K562 (cell line): Measurements from ENCODE around the gene KIFC3. TPM values are rescaled to one million over a fixed set of nuclear protein-coding genes. Genes with fewer than 3 reads are reported as not detected.
A peak's percentile ranks its signal among the peaks of the same experiment; 100 is the strongest.

Experiments used
- ATAC-seq: fragments of 200-7000 bp; cut with Tn5 transposase; 3 replicates; pipeline ENCODE4 v1.9.1; 2020; ENCODE audit warnings: moderate library complexity
- Bru-seq: library from RNA; stranded (reverse); fragments of 400-500 nt; gene quantifications from one replicate; lab custom pipeline; 2021; lab: Mats Ljungman, UMichigan
- BruChase-seq, 2 experiments: library from RNA; stranded (reverse); fragments of 400-500 nt; gene quantifications; one replicate each; lab custom pipeline; 2021; lab: Mats Ljungman, UMichigan
- BruUV-seq: library from RNA; stranded (reverse); fragments of 400-500 nt; replicated peaks from 2 replicates; lab custom pipeline; 2021; lab: Mats Ljungman, UMichigan
- CTCF ChIA-PET: fragments of 300-600 bp; formaldehyde crosslinking; extraction: SDS; loops from one replicate; lab custom pipeline; 2021; ENCODE audit warnings: low intra/inter-chr PET ratio; lab: Yijun Ruan, JAX
- POLR2A ChIA-PET: fragments of 300-600, 350-650 bp; sonication (Branson Sonifier 250); formaldehyde crosslinking; extraction: SDS; loops from one replicate; lab custom pipeline; 2021; ENCODE audit warnings: antibody characterized with exemption, inconsistent platforms; lab: Yijun Ruan, JAX
- DNase-seq, 4 experiments: peaks; one replicate each; pipeline versions ENCODE4 v3.0.0 to v3.0.0-alpha.2; 2011 to 2018; ENCODE audit warnings: low spot score in 3 of 4, mixed read lengths in 3 of 4; ENCODE audit errors: extremely low read depth in 1 of 4
- FAIRE-seq: peaks from 2 replicates; lab custom pipeline; 2011; peaks lifted over from hg19 to GRCh38; lab: Jason Lieb, UNC
- H2AFZ ChIP-seq: 2 replicates; pipeline ENCODE4 v1.6.0; 2011; ENCODE audit warnings: low read depth, low read length, control low read depth, inconsistent platforms
- H3K27ac ChIP-seq: fragments of 200-600 bp; 3 replicates; pipeline ENCODE4 v1.8.0; 2011; ENCODE audit warnings: low read depth, mild to moderate bottlenecking, control low read depth, inconsistent platforms, low read length, moderate library complexity, mixed read lengths; ENCODE audit errors: extremely low read depth
- H3K27me3 ChIP-seq, 2 experiments: fragments of 300-600 bp in 1 of 2; 2 replicates in 1 of 2; 3 replicates in 1 of 2; pipeline versions ENCODE4 v1.6.0 to v1.8.0; 2011; ENCODE audit warnings: inconsistent platforms in 2 of 2, low read length in 2 of 2, mild to moderate bottlenecking in 1 of 2, mixed read lengths in 1 of 2, moderate library complexity in 1 of 2; ENCODE audit not compliant: control insufficient read depth in 2 of 2, insufficient read depth in 2 of 2
- H3K36me3 ChIP-seq: fragments of 300-600 bp; 3 replicates; pipeline ENCODE4 v1.8.0; 2011; ENCODE audit warnings: mild to moderate bottlenecking, low read length, inconsistent platforms; ENCODE audit not compliant: control insufficient read depth, insufficient read depth
- H3K4me1 ChIP-seq, 2 experiments: fragments of 200-600 bp in 1 of 2; replicated peaks in 1 of 2; 2 replicates in 1 of 2; 3 replicates in 1 of 2; pipeline versions ENCODE4 v1.5.1 to v1.8.0; 2011; ENCODE audit warnings: inconsistent platforms in 2 of 2, low read length in 2 of 2, mild to moderate bottlenecking in 1 of 2, mixed read lengths in 1 of 2, moderate library complexity in 1 of 2; ENCODE audit not compliant: control insufficient read depth in 2 of 2, insufficient read depth in 2 of 2
- H3K4me2 ChIP-seq: 2 replicates; pipeline ENCODE4 v1.6.1; 2011; ENCODE audit warnings: low read length, control low read depth, inconsistent platforms, mixed read lengths; ENCODE audit not compliant: insufficient read depth
- H3K4me3 ChIP-seq: fragments of 200-600 bp; sonication (generic), shearing (Covaris generic); 2 replicates; pipeline ENCODE4 v1.5.1; 2016; ENCODE audit warnings: control low read depth, inconsistent platforms
- H3K79me2 ChIP-seq: fragments of 200-600 bp; 3 replicates; pipeline ENCODE4 v1.8.0; 2011; ENCODE audit warnings: low read length, inconsistent platforms; ENCODE audit not compliant: control insufficient read depth, insufficient read depth
- H3K9ac ChIP-seq, 2 experiments: 2 replicates each; pipeline versions ENCODE4 v1.6.0 to v1.6.1; 2011; ENCODE audit warnings: low read depth in 2 of 2, low read length in 2 of 2, control low read depth in 1 of 2, inconsistent platforms in 1 of 2, mild to moderate bottlenecking in 1 of 2, mixed read lengths in 1 of 2; ENCODE audit not compliant: insufficient read depth in 1 of 2
- H3K9me1 ChIP-seq: one replicate; pipeline ENCODE4 v1.6.0; 2011; ENCODE audit warnings: inconsistent platforms, mild to moderate bottlenecking, low read length, moderate library complexity; ENCODE audit not compliant: control insufficient read depth, insufficient read depth
- H3K9me3 ChIP-seq: replicated peaks from 2 replicates; pipeline ENCODE4 v1.5.1; 2011; ENCODE audit warnings: low read depth, low read length, inconsistent platforms; ENCODE audit not compliant: control insufficient read depth, insufficient read depth
- H4K20me1 ChIP-seq: replicated peaks from 2 replicates; pipeline ENCODE4 v1.6.1; 2011; ENCODE audit warnings: low read length, inconsistent platforms, mixed read lengths; ENCODE audit not compliant: control insufficient read depth, insufficient read depth
- BACH1 ChIP-seq: fragments of 200-800 bp; sonication (Bioruptor generic); IDR thresholded peaks from 2 replicates; pipeline ENCODE4 v1.6.1; 2016; ENCODE audit warnings: missing genetic modification characterization, missing compliant biosample characterization
- KDM2B ChIP-seq: fragments of 250-450 bp; sonication (Bioruptor Pico); IDR thresholded peaks from 2 replicates; pipeline ENCODE4 v1.8.0; 2021; ENCODE audit warnings: mild to moderate bottlenecking, moderate library complexity
- RHOXF2B ChIP-seq: fragments of 250-450 bp; sonication (Bioruptor Pico); conservative IDR thresholded peaks from 2 replicates; pipeline ENCODE4 v1.5.1; 2021
- YY1 ChIP-seq, 3 experiments: IDR thresholded peaks; 2 replicates each; pipeline ENCODE4 v1.6.1; 2011; ENCODE audit warnings: low read length in 2 of 3, mild to moderate bottlenecking in 2 of 3, moderate library complexity in 2 of 3, borderline replicate concordance in 1 of 3, control low read depth in 1 of 3, low read depth in 1 of 3; ENCODE audit not compliant: insufficient read depth in 3 of 3, insufficient replicate concordance in 2 of 3, control insufficient read depth in 1 of 3, insufficient read length in 1 of 3; ENCODE audit errors: extremely low read depth in 1 of 3
- ZC3H4 ChIP-seq: sonication (generic); formaldehyde crosslinking; IDR thresholded peaks from 2 replicates; pipeline ENCODE4 v1.9.0; 2021; ENCODE audit warnings: missing genetic modification reagents, borderline replicate concordance
- ZNF239 ChIP-seq: fragments of 250-450 bp; sonication (Bioruptor Pico); IDR thresholded peaks from 2 replicates; pipeline ENCODE4 v1.4.0; 2020; ENCODE audit warnings: mild to moderate bottlenecking
- WGBS: fragments of 100-300 bp; shearing (Covaris generic); methylation state at CpG from one replicate; pipeline ENCODE4 v1.1.6; 2016; ENCODE audit warnings: low coverage, mixed read lengths; ENCODE audit not compliant: insufficient coverage; ENCODE audit errors: missing lambda C conversion rate; 5-methylcytosine and 5-hydroxymethylcytosine counted together
- in situ Hi-C: fragments of 300-500 bp; cut with MboI; formaldehyde crosslinking; loops from 4 replicates; pipeline ENCODE4 v1.15.0; 2018; ENCODE audit warnings: inconsistent platforms, mixed read lengths
- intact Hi-C: fragments of 100-400 bp; cut with micrococcal nuclease; formaldehyde crosslinking; loops from 2 replicates; pipeline ENCODE4 v1.14.2; 2022
- long read RNA-seq, 3 experiments: library from polyadenylated mRNA in 2 of 3; library from RNA in 1 of 3; unstranded in 2 of 3; stranded (forward) in 1 of 3; transcript quantifications; one replicate each; pipeline ENCODE4 v2.0.0, GENCODE V29; 2019 to 2022
- polyA minus RNA-seq, 3 experiments: library from RNA; depleted of rRNA, polyadenylated mRNA; stranded (reverse); fragments of >200 nt; gene quantifications; 2 replicates each; pipeline ENCODE4 v1.2.3, GENCODE V29; 2011
- polyA plus RNA-seq, 8 experiments: library from polyadenylated mRNA; depleted of rRNA in 4 of 8; stranded (reverse) in 5 of 8; unstranded in 3 of 8; fragments of >200 nt; fragmentation: Nextera tagmentation in 2 of 8; fragmentation: Illumina TruSeq in 1 of 8; extraction: Ambion mirVana in 2 of 8; extraction: Trizol in 1 of 8; gene quantifications; 2 replicates each; pipeline versions ENCODE4 v1.2.1 to v1.2.3, GENCODE V29; 2011 to 2014; ENCODE audit warnings: inconsistent platforms in 1 of 8, missing spikeins in 1 of 8
- total RNA-seq, 7 experiments: library from RNA; depleted of rRNA in 6 of 7; stranded (reverse); fragments of >200 nt in 6 of 7; fragmentation: Illumina TruSeq in 2 of 7; extraction: Trizol in 2 of 7; gene quantifications; 2 replicates each; pipeline versions ENCODE4 v1.2.1 to v1.2.3, GENCODE V29; 2011 to 2021; ENCODE audit warnings: low replicate concordance in 1 of 7
- TF ChIP-seq, protein P1 (sequence below), 2 experiments: fragments of 450-650 bp; IDR thresholded peaks; 2 replicates each; pipeline ENCODE4 v1.6.1; 2016
- TF ChIP-seq, protein P2 (sequence below): sonication (generic); formaldehyde crosslinking; IDR thresholded peaks from 2 replicates; pipeline ENCODE4 v1.9.0; 2022; ENCODE audit warnings: mild to moderate bottlenecking, missing genetic modification reagents

Gene KIFC3, protein sequence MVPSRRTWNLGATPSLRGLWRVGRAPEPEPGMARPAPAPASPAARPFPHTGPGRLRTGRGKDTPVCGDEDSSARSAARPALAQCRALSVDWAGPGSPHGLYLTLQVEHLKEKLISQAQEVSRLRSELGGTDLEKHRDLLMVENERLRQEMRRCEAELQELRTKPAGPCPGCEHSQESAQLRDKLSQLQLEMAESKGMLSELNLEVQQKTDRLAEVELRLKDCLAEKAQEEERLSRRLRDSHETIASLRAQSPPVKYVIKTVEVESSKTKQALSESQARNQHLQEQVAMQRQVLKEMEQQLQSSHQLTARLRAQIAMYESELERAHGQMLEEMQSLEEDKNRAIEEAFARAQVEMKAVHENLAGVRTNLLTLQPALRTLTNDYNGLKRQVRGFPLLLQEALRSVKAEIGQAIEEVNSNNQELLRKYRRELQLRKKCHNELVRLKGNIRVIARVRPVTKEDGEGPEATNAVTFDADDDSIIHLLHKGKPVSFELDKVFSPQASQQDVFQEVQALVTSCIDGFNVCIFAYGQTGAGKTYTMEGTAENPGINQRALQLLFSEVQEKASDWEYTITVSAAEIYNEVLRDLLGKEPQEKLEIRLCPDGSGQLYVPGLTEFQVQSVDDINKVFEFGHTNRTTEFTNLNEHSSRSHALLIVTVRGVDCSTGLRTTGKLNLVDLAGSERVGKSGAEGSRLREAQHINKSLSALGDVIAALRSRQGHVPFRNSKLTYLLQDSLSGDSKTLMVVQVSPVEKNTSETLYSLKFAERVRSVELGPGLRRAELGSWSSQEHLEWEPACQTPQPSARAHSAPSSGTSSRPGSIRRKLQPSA
- 164 and 411 TPM in 2 replicates for total RNA-seq (2011; cell fraction: chromatin; rRNA removed; ENCODE audit: low replicate concordance)
- total RNA-seq (2011; cell fraction: nucleolus; rRNA removed) = 182 and 194 TPM in 2 replicates
- 159 and 191 TPM in 2 replicates for total RNA-seq (2011; cell fraction: nucleoplasm; rRNA removed)
- total RNA-seq (2014; rRNA removed) (103 and 106 TPM in 2 replicates), total RNA-seq (2014; rRNA removed; fragmentation: Illumina TruSeq; extraction: Trizol) (19.0 and 22.9 TPM in 2 replicates), total RNA-seq (2015; rRNA removed; fragmentation: Illumina TruSeq; extraction: Trizol) (26.2 and 28.4 TPM in 2 replicates), total RNA-seq (2021) (94.5 and 105 TPM in 2 replicates), polyA plus RNA-seq (2011; rRNA removed) (53.3 and 63.5 TPM in 2 replicates), polyA plus RNA-seq (2014; fragmentation: Illumina TruSeq; extraction: Trizol) (20.2 and 47.1 TPM in 2 replicates), polyA plus RNA-seq (2014; fragmentation: Nextera tagmentation; extraction: Ambion mirVana) (under 1 TPM; 0.23 to 0.96 TPM), polyA plus RNA-seq (2014; rRNA removed) (78.1 and 80.3 TPM in 2 replicates), polyA minus RNA-seq (2011; rRNA and poly(A)+ RNA removed) (30.1 and 42.3 TPM in 2 replicates), Bru-seq, nascent RNA (percentile 69 among the genes with signal in this experiment), BruChase-seq, experiment 1, labeled RNA remaining after a 2-hour chase (percentile 64 among the genes with signal in this experiment), BruChase-seq, experiment 2, labeled RNA remaining after a 6-hour chase (percentile 62 among the genes with signal in this experiment)
- 55.1 and 112 TPM in 2 replicates for polyA plus RNA-seq (2011; cell fraction: cytosol; rRNA removed)
- 117 and 212 TPM in 2 replicates for polyA plus RNA-seq (2011; cell fraction: nucleus; rRNA removed)
- 52.0 and 117 TPM in 2 replicates for polyA plus RNA-seq (2012)
- 44.9 and 52.3 TPM in 2 replicates for polyA minus RNA-seq (2011; cell fraction: cytosol; rRNA and poly(A)+ RNA removed)
- polyA minus RNA-seq (2011; cell fraction: nucleus; rRNA and poly(A)+ RNA removed) = 83.2 and 86.6 TPM in 2 replicates
- long read RNA-seq, experiment 1, transcript KIFC3-201 (19 exons, 3,427 nt) = minor isoform, 11 of 585 reads
- long read RNA-seq, experiment 1, transcript KIFC3-203 (20 exons, 3,379 nt) = major isoform, 193 of 585 reads
- long read RNA-seq, experiment 1, partial matches to known transcripts = 190 of 585 reads
- long read RNA-seq, experiment 1, other reads (novel, unspliced or antisense) = 189 of 585 reads
- long read RNA-seq, experiment 2, partial matches to known transcripts = 35 of 91 reads
- long read RNA-seq, experiment 2, other reads (novel, unspliced or antisense) = 52 of 91 reads
- long read RNA-seq, experiment 3, transcript KIFC3-203 (20 exons, 3,379 nt) = major isoform, 8 of 22 reads
- long read RNA-seq, experiment 3, partial matches to known transcripts = 2 of 22 reads
- long read RNA-seq, experiment 3, other reads (novel, unspliced or antisense) = 12 of 22 reads

DNA sequence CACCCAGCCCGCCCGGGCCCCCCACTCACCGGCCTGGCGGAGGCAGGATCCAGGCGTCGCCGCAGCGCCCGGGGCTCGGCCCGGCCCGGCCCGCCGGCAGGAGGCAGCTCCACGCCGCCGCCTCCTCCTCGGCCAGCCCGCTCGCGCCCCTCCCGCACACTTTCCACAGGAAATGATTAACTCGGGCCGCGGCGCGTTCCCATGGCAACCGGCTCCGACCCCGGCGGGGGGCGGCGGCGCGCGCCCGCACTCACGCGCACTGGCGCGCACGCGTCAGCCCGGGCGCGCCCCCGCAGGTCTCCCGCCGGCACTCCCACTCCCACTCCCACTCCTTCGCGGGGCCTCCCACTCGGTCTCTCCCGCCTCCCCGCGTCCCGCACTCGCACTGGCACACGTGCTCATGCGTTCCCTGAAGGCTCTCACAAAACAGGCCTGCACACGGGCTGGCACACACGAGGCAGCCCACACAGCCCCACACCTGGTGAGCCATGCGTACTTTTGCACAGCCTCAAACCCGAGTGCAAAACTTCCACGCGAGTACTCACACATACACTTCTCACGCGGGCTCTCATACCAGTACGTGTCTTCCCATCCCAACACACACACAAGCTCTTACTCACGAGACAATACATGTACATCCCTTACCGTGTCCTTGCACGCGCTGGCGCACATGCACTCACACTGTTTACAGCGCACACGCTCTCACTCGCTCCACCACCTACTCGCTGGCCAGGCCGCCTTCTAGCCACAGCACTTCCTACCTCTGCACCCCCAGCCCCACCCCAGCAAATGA is at the start of gene KIFC3:
TSS of gene KIFC3 (minus strand) at position 151 of the 793 bp plus-strand sequence. CDS start 4,248 bp downstream, outside the sequence.
- Histone ChIP-seq H3K4me1 (peaks cover 54 to 55% of the 10 kb centered on the region in 2 experiments), H2AFZ (peak within 1 kb of the TSS; percentile 90), H4K20me1 (peaks cover 4% of the 10 kb centered on the region; the same call in 1 of the 2 replicates), H3K27me3 (no peaks in the 10 kb centered on the region), H3K27ac (peak within 1 kb of the TSS; percentile 86), H3K9me3 (no peaks in the 10 kb centered on the region), H3K9me1 (no peaks in the 10 kb centered on the region), H3K9ac (peak within 1 kb of the TSS; percentile 77 to 96), H3K4me2 (peak within 1 kb of the TSS; percentile 95), H3K79me2 (peaks cover 41% of the 10 kb centered on the region), H3K36me3 (peaks cover 20% of the 10 kb centered on the region; the same call in 2 of the 3 replicates), H3K4me3 (peak within 1 kb of the TSS; percentile 61)
- POLR2A ChIA-PET = interaction anchor here (0.7 to 4.5 kb wide), 4 partner anchors 8 to 15 kb away, joined by 3 to 20 read pairs (median 4); no protein-coding TSS in a partner anchor
- ATAC-seq (peak; percentile 71), DNase-seq (peak; percentile 88 to 94 (median 92)), FAIRE-seq (peak; percentile 54)
- intact Hi-C loops (no loop called here), in situ Hi-C loops (no loop called here)
- CTCF ChIA-PET = interaction anchor here (0.7 to 1.2 kb wide), 3 partner anchors 16 to 193 kb away, joined by 3 to 9 read pairs (median 4); no protein-coding TSS in a partner anchor
- WGBS = 2% methylated on average over 53 of the region's 78 CpGs
- BruUV-seq = no TSS peak
- TF ChIP-seq KDM2B (CRISPR knock-in tag) (no peak), RHOXF2B (CRISPR knock-in tag) (0 out of 2 replicates have a peak, but pooled peaks have one; percentile 58), BACH1 (tag) (peak; percentile 25; the same call in 1 of the 2 replicates), YY1 (IDR thresholded peaks at IDR 0.05; ENCODE audit: borderline replicate concordance in 1 of 3, control insufficient read depth in 1 of 3, extremely low read depth in 1 of 3, insufficient read depth in 3 of 3, insufficient read length in 1 of 3, insufficient replicate concordance in 2 of 3, low read depth in 1 of 3, low read length in 2 of 3) (peak in 2 of 3 experiments; percentile 45 to 52), ZNF239 (CRISPR knock-in tag) (no peak), ZC3H4 (0 out of 2 replicates have a peak, but pooled peaks have one; percentile 34)
- TF ChIP-seq, protein P1, sequence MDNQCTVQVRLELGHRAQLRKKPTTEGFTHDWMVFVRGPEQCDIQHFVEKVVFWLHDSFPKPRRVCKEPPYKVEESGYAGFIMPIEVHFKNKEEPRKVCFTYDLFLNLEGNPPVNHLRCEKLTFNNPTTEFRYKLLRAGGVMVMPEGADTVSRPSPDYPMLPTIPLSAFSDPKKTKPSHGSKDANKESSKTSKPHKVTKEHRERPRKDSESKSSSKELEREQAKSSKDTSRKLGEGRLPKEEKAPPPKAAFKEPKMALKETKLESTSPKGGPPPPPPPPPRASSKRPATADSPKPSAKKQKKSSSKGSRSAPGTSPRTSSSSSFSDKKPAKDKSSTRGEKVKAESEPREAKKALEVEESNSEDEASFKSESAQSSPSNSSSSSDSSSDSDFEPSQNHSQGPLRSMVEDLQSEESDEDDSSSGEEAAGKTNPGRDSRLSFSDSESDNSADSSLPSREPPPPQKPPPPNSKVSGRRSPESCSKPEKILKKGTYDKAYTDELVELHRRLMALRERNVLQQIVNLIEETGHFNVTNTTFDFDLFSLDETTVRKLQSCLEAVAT (IDR thresholded peaks at IDR 0.05) = peak; percentile 16 to 27; a peak in 1 of 4 replicates
- TF ChIP-seq, protein P2, sequence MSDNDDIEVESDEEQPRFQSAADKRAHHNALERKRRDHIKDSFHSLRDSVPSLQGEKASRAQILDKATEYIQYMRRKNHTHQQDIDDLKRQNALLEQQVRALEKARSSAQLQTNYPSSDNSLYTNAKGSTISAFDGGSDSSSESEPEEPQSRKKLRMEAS (CRISPR knock-in tag) = peak; percentile 98
